Activated B cell treated with CpG ODN at 0.5 μM for 24 hours (primary cell): ENCODE results near the gene TRIM65. TPM values are rescaled to one million over a fixed set of nuclear protein-coding genes. Genes with fewer than 3 reads are reported as not detected.

Experiments used
- ATAC-seq: fragments of 200-7000 bp; cut with Tn5 transposase; one replicate; pipeline ENCODE4 v1.10.0; 2021; ENCODE audit warnings: low read depth, mild to moderate bottlenecking, moderate library complexity
- CTCF ChIA-PET: fragments of 350-600 bp; sonication (Branson Sonifier 250); formaldehyde crosslinking; loops from one replicate; lab custom pipeline; 2021; ENCODE audit warnings: antibody characterized with exemption; lab: Charles Lee
- POLR2A ChIA-PET: fragments of 350-600 bp; sonication (Branson Sonifier 250); formaldehyde crosslinking; loops from one replicate; lab custom pipeline; 2021; ENCODE audit warnings: antibody characterized with exemption; lab: Charles Lee
- DNase-seq: peaks from one replicate; pipeline ENCODE4 v3.0.0; 2022
- H3K27ac Mint-ChIP-seq: one replicate; pipeline ENCODE4 v1.8.0; 2020; ENCODE audit warnings: mixed read lengths
- H3K27me3 Mint-ChIP-seq: one replicate; pipeline ENCODE4 v1.8.0; 2021; ENCODE audit warnings: mixed read lengths
- H3K36me3 Mint-ChIP-seq: one replicate; pipeline ENCODE4 v1.8.0; 2021; ENCODE audit warnings: low read depth, mixed read lengths
- H3K4me1 Mint-ChIP-seq: one replicate; pipeline ENCODE4 v1.8.0; 2021; ENCODE audit warnings: mixed read lengths
- H3K4me3 Mint-ChIP-seq: one replicate; pipeline ENCODE4 v1.8.0; 2020; ENCODE audit warnings: mild to moderate bottlenecking, mixed read lengths
- H3K9me3 Mint-ChIP-seq: one replicate; pipeline ENCODE4 v1.8.0; 2020; ENCODE audit warnings: mixed read lengths
- intact Hi-C: fragments of 100-400 bp; cut with micrococcal nuclease; formaldehyde crosslinking; loops from one replicate; pipeline ENCODE4 v1.15.1; 2024
- total RNA-seq: library from RNA; stranded (reverse); gene quantifications from 2 replicates; pipeline ENCODE4 v1.2.3, GENCODE V29; 2022
- TF ChIP-seq, protein P1 (sequence below): fragments of 200-600 bp; IDR thresholded peaks from one replicate; pipeline ENCODE4 v1.8.0; 2022; ENCODE audit warnings: antibody characterized with exemption, mild to moderate bottlenecking

TRIM65 gene
- total RNA-seq, 1 donor from 2014 or later, result 22.4 TPM

DNA sequence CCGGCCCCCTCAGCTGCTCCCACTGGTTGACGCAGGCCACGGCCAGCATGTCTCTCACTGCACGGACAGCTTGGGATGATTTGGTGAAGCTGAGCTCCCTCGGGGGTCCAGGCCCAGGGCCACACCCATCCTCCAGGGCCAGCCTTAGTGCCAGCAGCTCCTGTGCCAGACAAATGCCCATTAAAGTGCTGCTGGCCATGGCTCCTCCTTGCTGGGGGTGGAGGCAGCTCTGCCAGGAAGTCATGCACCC is 20.9 kb downstream of the TRIM65 start:
- H3K36me3 Mint-ChIP-seq, result no peaks in the 10 kb centered on the region
- ChIA-PET POLR2A (interaction anchor here (0.6 to 7.1 kb wide), 11 partner anchors 11 to 122 kb away, joined by 3 to 129 read pairs (median 4); partner anchors contain the start of genes TRIM65, UNC13D and WBP2), CTCF (interaction anchor here (0.7 to 4.4 kb wide), 8 partner anchors 11 to 122 kb away, joined by 3 to 34 read pairs (median 4); partner anchors contain the start of genes GALK1, TRIM65 and WBP2)
- H3K4me1 Mint-ChIP-seq, result peaks cover 28% of the 10 kb centered on the region
- DNase-seq, result no peak
- TF ChIP-seq, protein P1, sequence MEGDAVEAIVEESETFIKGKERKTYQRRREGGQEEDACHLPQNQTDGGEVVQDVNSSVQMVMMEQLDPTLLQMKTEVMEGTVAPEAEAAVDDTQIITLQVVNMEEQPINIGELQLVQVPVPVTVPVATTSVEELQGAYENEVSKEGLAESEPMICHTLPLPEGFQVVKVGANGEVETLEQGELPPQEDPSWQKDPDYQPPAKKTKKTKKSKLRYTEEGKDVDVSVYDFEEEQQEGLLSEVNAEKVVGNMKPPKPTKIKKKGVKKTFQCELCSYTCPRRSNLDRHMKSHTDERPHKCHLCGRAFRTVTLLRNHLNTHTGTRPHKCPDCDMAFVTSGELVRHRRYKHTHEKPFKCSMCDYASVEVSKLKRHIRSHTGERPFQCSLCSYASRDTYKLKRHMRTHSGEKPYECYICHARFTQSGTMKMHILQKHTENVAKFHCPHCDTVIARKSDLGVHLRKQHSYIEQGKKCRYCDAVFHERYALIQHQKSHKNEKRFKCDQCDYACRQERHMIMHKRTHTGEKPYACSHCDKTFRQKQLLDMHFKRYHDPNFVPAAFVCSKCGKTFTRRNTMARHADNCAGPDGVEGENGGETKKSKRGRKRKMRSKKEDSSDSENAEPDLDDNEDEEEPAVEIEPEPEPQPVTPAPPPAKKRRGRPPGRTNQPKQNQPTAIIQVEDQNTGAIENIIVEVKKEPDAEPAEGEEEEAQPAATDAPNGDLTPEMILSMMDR, result no peak
- peak overlapping the region; percentile 79 for H3K27ac Mint-ChIP-seq
- no peak for ATAC-seq
- peak overlapping the region; percentile 82 for H3K4me3 Mint-ChIP-seq
- intact Hi-C loops, result loop anchor here (1.0 to 5.0 kb wide), 3 partner anchors 21 to 34 kb away; partner anchors contain the start of genes MRPL38, UNC13D and WBP2
- H3K9me3 Mint-ChIP-seq, result no peaks in the 10 kb centered on the region
- H3K27me3 Mint-ChIP-seq, result peaks cover 8% of the 10 kb centered on the region

DNA sequence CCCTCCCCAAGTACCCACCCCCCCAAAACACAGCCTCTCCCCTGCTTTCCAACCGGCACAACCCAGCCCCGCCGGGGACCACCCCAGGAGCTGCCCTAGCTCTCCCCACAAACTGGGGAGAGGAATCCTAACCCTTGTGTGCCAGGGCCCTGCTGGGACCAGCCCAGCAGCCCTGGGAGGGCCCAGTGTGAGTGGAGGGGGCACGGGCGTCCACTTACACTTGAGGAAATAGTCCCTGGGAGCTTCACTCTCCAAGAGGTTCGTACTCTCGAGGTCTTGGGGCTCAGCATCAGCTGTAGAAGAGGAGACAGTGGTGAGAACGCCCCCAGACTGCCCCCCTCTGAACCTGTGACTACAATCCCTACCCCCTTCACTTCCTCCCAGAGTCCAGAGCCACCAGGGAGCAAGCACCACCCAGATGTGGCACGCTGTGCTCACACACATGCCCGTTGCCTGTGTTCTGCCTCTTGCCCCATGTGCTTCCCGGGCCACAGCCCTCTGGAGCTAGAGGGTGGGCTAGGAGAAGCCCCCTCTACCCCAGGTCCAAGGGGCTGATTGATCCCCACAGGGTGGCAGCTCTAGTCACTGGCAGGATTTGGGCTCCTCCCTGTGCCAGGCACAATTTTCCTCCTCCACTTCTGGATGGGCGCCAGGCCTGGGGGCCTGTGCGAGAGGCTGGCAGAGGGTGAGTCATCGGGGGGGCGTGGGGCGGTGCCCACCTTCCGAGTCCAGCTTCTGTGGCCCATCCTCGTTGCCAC is 21.4 kb downstream of the TRIM65 start:
- H3K4me3 Mint-ChIP-seq, result no peak overlapping the region
- CTCF ChIA-PET, result interaction anchor here (0.7 to 4.4 kb wide), 7 partner anchors 10 to 110 kb away, joined by 4 to 34 read pairs (median 4); partner anchors contain the start of genes GALK1, TRIM65 and WBP2
- POLR2A ChIA-PET, result interaction anchor here (0.6 to 7.1 kb wide), 12 partner anchors 11 to 121 kb away, joined by 3 to 129 read pairs (median 4); partner anchors contain the start of genes TRIM65, UNC13D and WBP2
- H3K9me3 Mint-ChIP-seq, result no peaks in the 10 kb centered on the region
- intact Hi-C loops, result loop anchor here (5.0 kb wide), 1 partner anchor 33 kb away; the partner anchor contains the start of gene UNC13D
- peak overlapping the region; percentile 79 for H3K27ac Mint-ChIP-seq
- H3K27me3 Mint-ChIP-seq, result peaks cover 5% of the 10 kb centered on the region
- peaks cover 28% of the 10 kb centered on the region for H3K4me1 Mint-ChIP-seq
- TF ChIP-seq, protein P1, result no peak
- DNase-seq (no peak), ATAC-seq (no peak)
- no peaks in the 10 kb centered on the region for H3K36me3 Mint-ChIP-seq

DNA sequence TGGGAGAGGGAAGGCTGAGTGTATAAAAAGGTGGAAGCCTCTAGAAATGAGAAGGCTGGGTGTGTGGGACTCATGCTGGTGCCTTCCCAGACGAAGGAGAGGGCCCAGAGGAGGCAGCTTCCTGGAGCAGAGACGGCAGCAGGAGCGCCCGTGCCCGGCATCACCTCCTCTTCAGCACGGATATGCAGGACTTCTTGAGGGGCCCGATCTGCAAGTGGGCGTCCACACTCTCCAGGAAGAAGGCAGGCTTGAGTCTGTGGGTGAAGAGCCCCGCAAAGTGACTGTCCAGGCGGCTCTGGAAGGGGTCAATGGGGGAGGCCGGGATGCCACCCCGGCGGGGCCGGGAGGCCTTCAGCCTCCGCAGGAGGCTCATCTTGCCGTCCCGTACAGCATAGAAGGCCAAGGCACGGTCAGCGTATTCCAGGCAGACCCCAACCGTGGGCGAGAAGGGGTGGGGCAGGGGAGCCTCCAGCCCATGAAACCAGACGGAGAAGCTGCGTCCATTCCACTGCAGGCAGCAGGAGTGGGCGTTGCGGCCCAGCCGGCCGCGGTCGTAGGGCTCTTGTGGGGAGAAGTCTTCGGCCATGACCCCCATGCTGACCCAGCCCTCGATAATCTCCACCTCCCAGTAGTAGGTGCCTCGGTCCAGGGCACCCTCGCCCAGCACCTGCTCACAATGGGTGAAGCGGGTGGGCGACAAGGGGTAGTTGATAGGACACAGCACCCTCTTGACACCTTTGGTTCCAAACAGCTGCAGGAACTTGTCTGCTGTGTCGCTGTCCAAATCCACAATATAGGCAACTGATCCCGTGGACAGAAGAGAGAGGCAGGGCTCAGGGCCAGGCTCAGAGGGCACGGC is 22.2 kb downstream of the TRIM65 start:
- H3K4me1 Mint-ChIP-seq, result peaks cover 28% of the 10 kb centered on the region
- ChIA-PET CTCF (interaction anchor here (0.6 to 2.1 kb wide), 2 partner anchors 9 to 10 kb away, joined by 4 to 9 read pairs; no protein-coding TSS in a partner anchor), POLR2A (interaction anchor here (0.8 to 7.1 kb wide), 3 partner anchors 17 to 97 kb away, joined by 3 to 129 read pairs (median 44); partner anchors contain the start of gene WBP2)
- TF ChIP-seq, protein P1, result no peak
- intact Hi-C loops, result loop anchor here (5.0 kb wide), 1 partner anchor 32 kb away; the partner anchor contains the start of gene UNC13D
- DNase-seq (no peak), ATAC-seq (no peak)
- H3K9me3 Mint-ChIP-seq, result no peaks in the 10 kb centered on the region
- H3K27ac Mint-ChIP-seq, result no peak overlapping the region
- H3K36me3 Mint-ChIP-seq, result no peaks in the 10 kb centered on the region
- H3K4me3 Mint-ChIP-seq, result no peak overlapping the region
- no peaks in the 10 kb centered on the region for H3K27me3 Mint-ChIP-seq

DNA sequence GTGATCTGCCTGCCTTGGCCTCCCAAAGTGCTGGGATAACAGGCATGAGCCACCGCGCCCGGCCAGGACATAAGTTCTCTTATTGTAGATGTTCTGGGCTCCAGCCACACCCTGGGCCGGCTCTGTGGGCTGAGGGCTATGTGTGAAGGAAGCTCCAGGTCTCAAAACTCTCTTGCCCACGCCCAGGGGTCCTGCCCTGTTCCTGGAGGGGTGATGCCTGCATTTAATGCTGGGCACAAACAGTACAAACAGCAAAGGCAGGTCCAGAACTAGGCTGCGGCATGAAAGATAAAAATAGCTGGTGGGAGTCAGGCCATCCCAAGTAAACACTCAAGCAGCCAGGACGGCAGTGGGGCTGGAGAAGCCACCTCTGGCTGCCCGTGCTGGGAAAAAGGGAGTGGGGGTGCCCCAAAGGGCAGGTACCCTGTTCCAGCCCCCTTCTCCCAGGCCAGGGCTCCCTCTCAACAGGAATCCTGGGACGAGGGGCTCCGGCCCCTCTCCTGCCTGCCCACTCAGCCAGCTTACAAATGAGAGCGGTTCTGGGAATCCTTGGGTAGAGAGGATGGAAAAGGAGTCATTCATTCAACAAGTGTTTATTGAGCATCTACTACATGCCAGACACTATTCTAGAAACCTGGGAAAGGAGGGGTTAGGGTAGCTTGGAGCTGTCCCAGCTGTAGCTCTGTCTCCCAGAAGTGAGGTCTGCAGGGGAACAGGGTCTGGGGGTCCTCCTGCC is 23.0 kb downstream of the TRIM65 start:
- TF ChIP-seq, protein P1, result no peak
- POLR2A ChIA-PET, result interaction anchor here (0.6 to 7.1 kb wide), 3 partner anchors 10 to 94 kb away, joined by 3 to 129 read pairs (median 5); partner anchors contain the start of gene WBP2
- Mint-ChIP-seq H3K36me3 (no peaks in the 10 kb centered on the region), H3K9me3 (no peaks in the 10 kb centered on the region), H3K27me3 (no peaks in the 10 kb centered on the region), H3K4me1 (peaks cover 25% of the 10 kb centered on the region), H3K4me3 (no peak overlapping the region), H3K27ac (no peak overlapping the region)
- intact Hi-C loops, result no loop called here
- DNase-seq, result no peak
- CTCF ChIA-PET, result interaction anchor here (0.6 kb wide), 1 partner anchor 9 kb away, joined by 4 read pairs; no protein-coding TSS in a partner anchor
- no peak for ATAC-seq
